ENCODE measurements around the gene CAPN12.

The CAPN12 gene

DNA sequence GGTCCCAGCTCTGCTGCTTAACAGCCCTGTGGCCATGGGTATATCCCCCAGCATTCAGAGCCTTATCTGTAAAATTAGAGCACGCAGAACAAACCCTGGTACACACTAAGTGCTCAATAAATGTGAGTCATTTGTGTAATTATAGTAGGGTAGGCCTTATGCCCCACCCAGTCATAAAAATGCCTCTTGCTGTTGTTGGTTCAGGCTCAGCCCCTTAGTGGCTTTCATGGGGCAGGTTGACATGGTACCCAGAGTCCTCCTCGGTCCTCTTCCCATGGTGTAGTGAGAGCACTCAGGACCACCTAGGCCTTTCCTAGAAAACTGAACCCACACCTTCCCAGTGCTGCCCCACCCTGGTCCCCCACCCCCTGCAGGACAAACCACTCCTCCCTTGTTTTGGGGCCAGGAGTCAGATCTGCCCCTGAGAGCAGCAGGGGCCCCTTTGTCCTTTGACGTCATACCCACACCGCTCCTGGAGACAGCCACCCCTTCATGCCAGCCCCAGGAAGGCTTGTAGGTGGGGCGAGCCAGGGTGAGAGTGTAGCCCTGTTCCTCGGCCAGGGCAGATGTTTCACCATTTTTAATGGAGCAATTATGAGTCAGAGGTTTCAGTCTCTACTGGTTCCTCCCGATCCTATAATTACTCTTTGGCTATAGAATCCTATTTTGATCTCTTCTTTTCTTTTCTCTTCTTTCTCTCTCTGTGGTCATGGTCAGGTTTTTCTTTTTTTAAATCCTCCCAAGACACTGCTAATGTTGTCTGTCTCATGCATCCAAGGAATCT is 60.0 kb downstream of the CAPN12 start:
- DNase-seq (ENCODE audit: low read depth in 1 of 2, low spot score in 1 of 2), result peak; percentile 86 to 89
- no peaks in the 10 kb centered on the region for H3K27me3 ChIP-seq (ENCODE audit: insufficient read depth, poor library complexity, severe bottlenecking)
- H3K4me3 ChIP-seq (replicated peaks; ENCODE audit: insufficient read depth, low read length), result no peak overlapping the region
- 0 out of 2 replicates have a peak, but pooled peaks have one; percentile 1 for TF ChIP-seq SPI1 (IDR thresholded peaks at IDR 0.05; ENCODE audit: borderline replicate concordance, low read depth)
- no peak for TF ChIP-seq POLR2AphosphoS5 (IDR thresholded peaks at IDR 0.05; ENCODE audit: low read depth)
- H3K27ac ChIP-seq (replicated peaks), result peak overlapping the region; percentile 71

DNA sequence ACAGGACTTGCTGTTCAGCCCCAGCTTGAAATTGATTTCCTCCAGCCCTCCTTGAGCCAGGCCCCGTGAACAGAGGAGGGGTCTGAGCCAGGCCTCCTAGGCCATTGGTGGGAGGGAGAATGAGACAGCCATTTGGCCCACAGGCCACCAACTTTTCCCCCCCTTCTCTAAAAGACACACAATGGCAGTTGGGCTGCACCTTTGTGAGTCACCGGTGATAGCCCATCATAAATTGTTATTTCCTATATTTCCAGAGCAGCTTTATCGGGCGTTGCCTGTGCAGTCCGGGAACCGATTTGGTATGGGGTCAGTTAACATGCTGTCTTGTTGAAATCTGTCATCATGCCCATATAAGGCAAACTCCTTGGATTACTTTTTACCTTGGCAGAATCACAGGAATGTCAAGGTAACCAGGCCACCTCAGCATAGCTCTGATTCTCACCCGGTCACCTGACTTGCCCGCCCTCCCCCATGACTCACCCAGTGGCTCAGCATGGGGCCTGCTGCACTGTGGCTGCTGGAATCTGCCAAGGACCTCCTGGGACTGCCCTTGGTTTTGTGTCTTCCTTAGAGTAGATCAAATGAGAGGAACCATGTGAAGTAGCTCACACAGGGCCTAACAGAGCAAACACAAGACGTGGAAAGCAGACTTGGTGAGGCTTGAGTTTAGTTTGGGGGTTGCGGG is 60.7 kb downstream of the CAPN12 start:
- peak overlapping the region; percentile 71 for H3K27ac ChIP-seq (replicated peaks)
- peak in 1 of 2 experiments; percentile 78 for DNase-seq (ENCODE audit: low read depth in 1 of 2, low spot score in 1 of 2)
- no peak overlapping the region for H3K4me3 ChIP-seq (replicated peaks; ENCODE audit: insufficient read depth, low read length)
- no peaks in the 10 kb centered on the region for H3K27me3 ChIP-seq (ENCODE audit: insufficient read depth, poor library complexity, severe bottlenecking)
- TF ChIP-seq, protein P1, sequence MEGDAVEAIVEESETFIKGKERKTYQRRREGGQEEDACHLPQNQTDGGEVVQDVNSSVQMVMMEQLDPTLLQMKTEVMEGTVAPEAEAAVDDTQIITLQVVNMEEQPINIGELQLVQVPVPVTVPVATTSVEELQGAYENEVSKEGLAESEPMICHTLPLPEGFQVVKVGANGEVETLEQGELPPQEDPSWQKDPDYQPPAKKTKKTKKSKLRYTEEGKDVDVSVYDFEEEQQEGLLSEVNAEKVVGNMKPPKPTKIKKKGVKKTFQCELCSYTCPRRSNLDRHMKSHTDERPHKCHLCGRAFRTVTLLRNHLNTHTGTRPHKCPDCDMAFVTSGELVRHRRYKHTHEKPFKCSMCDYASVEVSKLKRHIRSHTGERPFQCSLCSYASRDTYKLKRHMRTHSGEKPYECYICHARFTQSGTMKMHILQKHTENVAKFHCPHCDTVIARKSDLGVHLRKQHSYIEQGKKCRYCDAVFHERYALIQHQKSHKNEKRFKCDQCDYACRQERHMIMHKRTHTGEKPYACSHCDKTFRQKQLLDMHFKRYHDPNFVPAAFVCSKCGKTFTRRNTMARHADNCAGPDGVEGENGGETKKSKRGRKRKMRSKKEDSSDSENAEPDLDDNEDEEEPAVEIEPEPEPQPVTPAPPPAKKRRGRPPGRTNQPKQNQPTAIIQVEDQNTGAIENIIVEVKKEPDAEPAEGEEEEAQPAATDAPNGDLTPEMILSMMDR (IDR thresholded peaks at IDR 0.05; ENCODE audit: insufficient read depth, low read length), result no peak
- no peak for TF ChIP-seq SPI1 (IDR thresholded peaks at IDR 0.05; ENCODE audit: borderline replicate concordance, low read depth)
- TF ChIP-seq POLR2AphosphoS5 (IDR thresholded peaks at IDR 0.05; ENCODE audit: low read depth), result no peak
- TF ChIP-seq, protein P2, sequence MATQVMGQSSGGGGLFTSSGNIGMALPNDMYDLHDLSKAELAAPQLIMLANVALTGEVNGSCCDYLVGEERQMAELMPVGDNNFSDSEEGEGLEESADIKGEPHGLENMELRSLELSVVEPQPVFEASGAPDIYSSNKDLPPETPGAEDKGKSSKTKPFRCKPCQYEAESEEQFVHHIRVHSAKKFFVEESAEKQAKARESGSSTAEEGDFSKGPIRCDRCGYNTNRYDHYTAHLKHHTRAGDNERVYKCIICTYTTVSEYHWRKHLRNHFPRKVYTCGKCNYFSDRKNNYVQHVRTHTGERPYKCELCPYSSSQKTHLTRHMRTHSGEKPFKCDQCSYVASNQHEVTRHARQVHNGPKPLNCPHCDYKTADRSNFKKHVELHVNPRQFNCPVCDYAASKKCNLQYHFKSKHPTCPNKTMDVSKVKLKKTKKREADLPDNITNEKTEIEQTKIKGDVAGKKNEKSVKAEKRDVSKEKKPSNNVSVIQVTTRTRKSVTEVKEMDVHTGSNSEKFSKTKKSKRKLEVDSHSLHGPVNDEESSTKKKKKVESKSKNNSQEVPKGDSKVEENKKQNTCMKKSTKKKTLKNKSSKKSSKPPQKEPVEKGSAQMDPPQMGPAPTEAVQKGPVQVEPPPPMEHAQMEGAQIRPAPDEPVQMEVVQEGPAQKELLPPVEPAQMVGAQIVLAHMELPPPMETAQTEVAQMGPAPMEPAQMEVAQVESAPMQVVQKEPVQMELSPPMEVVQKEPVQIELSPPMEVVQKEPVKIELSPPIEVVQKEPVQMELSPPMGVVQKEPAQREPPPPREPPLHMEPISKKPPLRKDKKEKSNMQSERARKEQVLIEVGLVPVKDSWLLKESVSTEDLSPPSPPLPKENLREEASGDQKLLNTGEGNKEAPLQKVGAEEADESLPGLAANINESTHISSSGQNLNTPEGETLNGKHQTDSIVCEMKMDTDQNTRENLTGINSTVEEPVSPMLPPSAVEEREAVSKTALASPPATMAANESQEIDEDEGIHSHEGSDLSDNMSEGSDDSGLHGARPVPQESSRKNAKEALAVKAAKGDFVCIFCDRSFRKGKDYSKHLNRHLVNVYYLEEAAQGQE (IDR thresholded peaks at IDR 0.05; ENCODE audit: insufficient replicate concordance, low read depth), result no peak
- TF ChIP-seq GABPA (IDR thresholded peaks at IDR 0.05; ENCODE audit: low read depth), result no peak

DNA sequence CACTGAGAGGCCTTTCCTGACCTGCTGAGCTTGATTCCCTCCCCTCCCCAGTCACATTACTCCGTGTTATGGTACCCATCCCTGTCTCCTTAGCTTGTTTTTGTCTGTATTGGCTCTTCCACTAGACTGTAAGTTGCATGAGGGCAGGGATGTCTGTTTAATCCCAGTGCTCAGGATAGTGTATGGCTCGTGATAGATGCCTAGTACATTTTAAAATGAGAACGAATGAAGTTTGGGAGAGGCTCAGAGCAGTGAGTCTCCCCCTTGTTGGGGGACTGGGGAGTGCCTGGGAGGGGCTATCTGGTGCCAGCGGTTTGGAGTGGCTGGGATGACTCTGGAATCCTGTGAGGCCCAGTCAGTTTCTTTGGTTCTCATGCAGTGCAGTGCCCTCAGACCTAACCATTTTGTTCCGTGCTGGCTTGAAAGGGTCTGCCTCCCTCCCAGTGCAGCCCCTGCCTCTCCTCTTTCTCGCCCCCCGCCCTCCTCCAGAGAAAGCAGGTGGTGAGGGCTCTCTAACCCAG is 61.3 kb downstream of the CAPN12 start:
- H3K27ac ChIP-seq (replicated peaks), result peak overlapping the region; percentile 32; the same call in 1 of the 2 replicates
- no peaks in the 10 kb centered on the region for H3K27me3 ChIP-seq (ENCODE audit: insufficient read depth, poor library complexity, severe bottlenecking)
- no peak overlapping the region for H3K4me3 ChIP-seq (replicated peaks; ENCODE audit: insufficient read depth, low read length)
- no peak for DNase-seq (ENCODE audit: low read depth in 1 of 2, low spot score in 1 of 2)
- no peak for TF ChIP-seq POLR2AphosphoS5 (IDR thresholded peaks at IDR 0.05; ENCODE audit: low read depth)
- TF ChIP-seq, protein P1 (IDR thresholded peaks at IDR 0.05; ENCODE audit: insufficient read depth, low read length), result no peak
- TF ChIP-seq, protein P2 (IDR thresholded peaks at IDR 0.05; ENCODE audit: insufficient replicate concordance, low read depth), result no peak
- TF ChIP-seq SPI1 (IDR thresholded peaks at IDR 0.05; ENCODE audit: borderline replicate concordance, low read depth), result no peak
- no peak for TF ChIP-seq GABPA (IDR thresholded peaks at IDR 0.05; ENCODE audit: low read depth)

All from HL-60 (cell line).